GM23248 (cell line): Measurements from ENCODE around the gene AKR1B15. TPM values are rescaled to one million over a fixed set of nuclear protein-coding genes. Genes with fewer than 3 reads are reported as not detected.

Source experiments
- DNase-seq: peaks from one replicate; pipeline ENCODE4 v3.0.0-alpha.2; 2015
- H2AFZ ChIP-seq: fragments of 200-600 bp; sonication (generic); 2 replicates; pipeline ENCODE4 v1.6.1; 2016; ENCODE audit warnings: antibody characterized with exemption
- H3F3A ChIP-seq: fragments of 200-600 bp; sonication (generic); 2 replicates; pipeline ENCODE4 v1.6.1; 2016; ENCODE audit warnings: mild to moderate bottlenecking, antibody characterized with exemption, mixed run types; ENCODE audit not compliant: insufficient read depth
- H3K27ac ChIP-seq: fragments of 200-600 bp; sonication (generic); 2 replicates; pipeline ENCODE4 v1.5.1; 2016; ENCODE audit warnings: mild to moderate bottlenecking
- H3K27me3 ChIP-seq: fragments of 200-600 bp; sonication (generic); replicated peaks from 2 replicates; pipeline ENCODE4 v1.6.1; 2016; ENCODE audit warnings: mild to moderate bottlenecking; ENCODE audit not compliant: insufficient read depth
- H3K36me3 ChIP-seq: fragments of 200-600 bp; sonication (generic); 2 replicates; pipeline ENCODE4 v1.6.1; 2016; ENCODE audit warnings: low read depth, mild to moderate bottlenecking
- H3K4me1 ChIP-seq: fragments of 200-600 bp; sonication (generic); 2 replicates; pipeline ENCODE4 v1.6.1; 2016; ENCODE audit warnings: mild to moderate bottlenecking; ENCODE audit not compliant: insufficient read depth
- H3K4me2 ChIP-seq: fragments of 200-600 bp; sonication (generic); one replicate; pipeline ENCODE4 v1.6.1; 2016; ENCODE audit warnings: mild to moderate bottlenecking; ENCODE audit not compliant: unreplicated experiment
- H3K4me3 ChIP-seq: fragments of 200-600 bp; sonication (generic); 2 replicates; pipeline ENCODE4 v1.5.1; 2016; ENCODE audit warnings: mild to moderate bottlenecking
- H3K79me2 ChIP-seq: fragments of 200-600 bp; sonication (generic); 2 replicates; pipeline ENCODE4 v1.6.1; 2016; ENCODE audit warnings: mild to moderate bottlenecking; ENCODE audit not compliant: insufficient read depth
- H3K9ac ChIP-seq: fragments of 200-600 bp; sonication (generic); 2 replicates; pipeline ENCODE4 v1.6.1; 2016; ENCODE audit warnings: mild to moderate bottlenecking
- H3K9me2 ChIP-seq: fragments of 200-600 bp; sonication (generic); 2 replicates; pipeline ENCODE4 v1.6.1; 2016; ENCODE audit warnings: mixed run types, mild to moderate bottlenecking, moderate library complexity; ENCODE audit not compliant: insufficient read depth
- H3K9me3 ChIP-seq: fragments of 200-600 bp; sonication (generic); one replicate; pipeline ENCODE4 v1.6.1; 2017; ENCODE audit warnings: low read depth
- H4K20me1 ChIP-seq: fragments of 200-600 bp; sonication (generic); 2 replicates; pipeline ENCODE4 v1.6.0; 2016; ENCODE audit not compliant: insufficient read depth
- EZH2 ChIP-seq: fragments of 200-600 bp; sonication (generic); IDR thresholded peaks from 2 replicates; pipeline ENCODE4 v1.6.1; 2018; ENCODE audit warnings: antibody characterized with exemption, mild to moderate bottlenecking; ENCODE audit not compliant: insufficient read depth, poor library complexity, severe bottlenecking
- EZH2phosphoT487 ChIP-seq: fragments of 200-600 bp; sonication (generic); IDR thresholded peaks from 2 replicates; pipeline ENCODE4 v1.6.1; 2018; ENCODE audit warnings: antibody characterized with exemption, moderate library complexity, mild to moderate bottlenecking, low read depth; ENCODE audit not compliant: insufficient read depth
- WGBS, 2 experiments: methylation state at CpG; one replicate each; pipeline ENCODE4 v1.1.6; 2015 to 2017; ENCODE audit warnings: low lambda C conversion rate in 2 of 2, low coverage in 1 of 2; ENCODE audit errors: missing lambda C conversion rate in 2 of 2; 5-methylcytosine and 5-hydroxymethylcytosine counted together
- in situ Hi-C: fragments of 300-500 bp; cut with MboI; formaldehyde crosslinking; loops from 2 replicates; pipeline ENCODE4 v1.15.0; 2020
- polyA plus RNA-seq: library from polyadenylated mRNA; unstranded; fragments of >200 nt; fragmentation: Nextera tagmentation; extraction: Ambion mirVana; gene quantifications from 2 replicates; pipeline ENCODE4 v1.2.1, GENCODE V29; 2016
- total RNA-seq: library from RNA; depleted of rRNA; stranded (reverse); fragments of >200 nt; shearing (Covaris generic); gene quantifications from 2 replicates; pipeline ENCODE4 v1.2.3, GENCODE V29; 2014

Gene AKR1B15
- total and polyA plus RNA-seq, 2 experiments from 2014 or later: not detected

GRCh38 chr7:134571746-134572461, 23.0 kb downstream of the AKR1B15 start:
- no peaks in the 10 kb centered on the region for H3F3A ChIP-seq
- in situ Hi-C loops: no loop called here
- no peak overlapping the region for H3K4me3 ChIP-seq
- H3K27me3 ChIP-seq: peaks cover 6% of the 10 kb centered on the region; the same call in 1 of the 2 replicates
- no peak for DNase-seq
- no peaks in the 10 kb centered on the region for H3K4me1 ChIP-seq
- no peak overlapping the region for H3K27ac ChIP-seq
- no peak overlapping the region for H3K9ac ChIP-seq
- H3K79me2 ChIP-seq: no peaks in the 10 kb centered on the region
- no peaks in the 10 kb centered on the region for H3K9me3 ChIP-seq
- TF ChIP-seq EZH2phosphoT487 (no peak), EZH2 (no peak)
- H4K20me1 ChIP-seq: no peaks in the 10 kb centered on the region
- no peak overlapping the region for H3K4me2 ChIP-seq
- no peaks in the 10 kb centered on the region for H3K9me2 ChIP-seq
- no peaks in the 10 kb centered on the region for H3K36me3 ChIP-seq
- WGBS, 2 experiments: 59 to 61% methylated on average over 6 of the region's 6 CpGs
- no peak overlapping the region for H2AFZ ChIP-seq

- H2AFZ ChIP-seq: no peak overlapping the region
- no peak for TF ChIP-seq EZH2
- no peak for TF ChIP-seq EZH2phosphoT487
- no peaks in the 10 kb centered on the region for H3K9me3 ChIP-seq
- in situ Hi-C loops: no loop called here
- H3F3A ChIP-seq: no peaks in the 10 kb centered on the region
- no peaks in the 10 kb centered on the region for H3K9me2 ChIP-seq
- no peak overlapping the region for H3K4me3 ChIP-seq
- H3K27me3 ChIP-seq: peaks cover 20% of the 10 kb centered on the region; the same call in 1 of the 2 replicates
- no peak overlapping the region for H3K9ac ChIP-seq
- H3K27ac ChIP-seq: no peak overlapping the region
- H3K79me2 ChIP-seq: no peaks in the 10 kb centered on the region
- no peaks in the 10 kb centered on the region for H4K20me1 ChIP-seq
- H3K4me1 ChIP-seq: no peaks in the 10 kb centered on the region
- H3K36me3 ChIP-seq: no peaks in the 10 kb centered on the region
- WGBS, 2 experiments: 73 to 78% methylated on average over 2 of the region's 2 CpGs
- H3K4me2 ChIP-seq: no peak overlapping the region
- DNase-seq: no peak
These were observed 25.4 kb downstream of the AKR1B15 start for GRCh38 chr7:134574322-134574721.

GRCh38 chr7:134584290-134584689, 35.4 kb downstream of the AKR1B15 start:
- Histone ChIP-seq H3K9ac (no peak overlapping the region), H3F3A (no peaks in the 10 kb centered on the region), H3K27ac (no peak overlapping the region), H3K36me3 (no peaks in the 10 kb centered on the region), H2AFZ (no peak overlapping the region), H4K20me1 (no peaks in the 10 kb centered on the region), H3K4me3 (no peak overlapping the region), H3K9me2 (no peaks in the 10 kb centered on the region), H3K4me1 (peaks cover 2% of the 10 kb centered on the region; the same call in 1 of the 2 replicates), H3K27me3 (peaks cover 45% of the 10 kb centered on the region), H3K4me2 (no peak overlapping the region), H3K9me3 (no peaks in the 10 kb centered on the region), H3K79me2 (no peaks in the 10 kb centered on the region)
- in situ Hi-C loops: no loop called here
- WGBS, 2 experiments: 22 to 67% methylated on average over 1 of the region's 1 CpG
- DNase-seq: no peak
- TF ChIP-seq EZH2 (no peak), EZH2phosphoT487 (no peak)

GRCh38 chr7:134585897-134586296, 37.0 kb downstream of the AKR1B15 start:
- WGBS, 2 experiments: 65 to 68% methylated on average over 6 to 7 of the region's 7 CpGs
- no peaks in the 10 kb centered on the region for H3K9me3 ChIP-seq
- H3K4me3 ChIP-seq: no peak overlapping the region
- TF ChIP-seq EZH2phosphoT487 (no peak), EZH2 (no peak)
- H3K4me2 ChIP-seq: no peak overlapping the region
- no peaks in the 10 kb centered on the region for H3F3A ChIP-seq
- no peak for DNase-seq
- H4K20me1 ChIP-seq: no peaks in the 10 kb centered on the region
- no peaks in the 10 kb centered on the region for H3K36me3 ChIP-seq
- H3K9ac ChIP-seq: no peak overlapping the region
- H3K4me1 ChIP-seq: peaks cover 9% of the 10 kb centered on the region; the same call in 1 of the 2 replicates
- H3K27me3 ChIP-seq: peaks cover 32% of the 10 kb centered on the region
- in situ Hi-C loops: no loop called here
- H3K79me2 ChIP-seq: no peaks in the 10 kb centered on the region
- H3K27ac ChIP-seq: no peak overlapping the region
- H2AFZ ChIP-seq: no peak overlapping the region
- no peaks in the 10 kb centered on the region for H3K9me2 ChIP-seq
